Hindlimb muscle (tissue), 1 donor: ENCODE data around the gene STXBP5. TPM values are rescaled to one million over a fixed set of nuclear protein-coding genes. Genes with fewer than 3 reads are reported as not detected.

Source experiments
- DNase-seq: peaks from one replicate; pipeline ENCODE4 v3.0.0-alpha.2; 2013
- polyA plus RNA-seq: library from polyadenylated mRNA; unstranded; fragments of 120-200 nt; gene quantifications from one replicate; pipeline ENCODE4 v1.2.1, GENCODE V29; 2013; ENCODE audit not compliant: insufficient read length

The STXBP5 gene
- polyA plus RNA-seq, 1 donor, result 10.7 TPM

- DNase-seq, result no peak
These were observed 24.4 kb upstream of the STXBP5 start for GRCh38 chr6:147179809-147180208.

GRCh38 chr6:147180926-147181325, 23.3 kb upstream of the STXBP5 start:
- DNase-seq, result no peak

GRCh38 chr6:147184379-147184778, 19.8 kb upstream of the STXBP5 start:
- DNase-seq, result no peak

DNA sequence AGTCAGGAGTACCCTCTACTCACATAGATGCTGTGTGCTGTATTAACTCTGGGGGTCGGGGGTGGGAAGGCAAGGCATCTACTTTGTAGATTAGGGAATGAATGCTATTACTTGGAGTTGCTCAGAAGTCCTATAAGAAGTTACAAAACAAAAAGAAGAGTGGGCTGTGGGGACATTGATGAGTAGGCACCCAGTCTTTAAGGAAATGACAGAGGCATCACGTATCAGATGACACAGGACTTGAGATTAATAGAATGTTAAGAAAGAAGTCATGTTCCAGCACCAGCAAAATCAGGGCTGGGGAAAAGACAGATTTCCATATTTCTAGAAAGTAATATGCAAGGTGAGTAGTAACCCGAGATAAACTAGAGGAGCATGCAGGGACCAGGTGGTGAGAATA, 19.0 kb upstream of the STXBP5 start:
- DNase-seq, result no peak

DNA sequence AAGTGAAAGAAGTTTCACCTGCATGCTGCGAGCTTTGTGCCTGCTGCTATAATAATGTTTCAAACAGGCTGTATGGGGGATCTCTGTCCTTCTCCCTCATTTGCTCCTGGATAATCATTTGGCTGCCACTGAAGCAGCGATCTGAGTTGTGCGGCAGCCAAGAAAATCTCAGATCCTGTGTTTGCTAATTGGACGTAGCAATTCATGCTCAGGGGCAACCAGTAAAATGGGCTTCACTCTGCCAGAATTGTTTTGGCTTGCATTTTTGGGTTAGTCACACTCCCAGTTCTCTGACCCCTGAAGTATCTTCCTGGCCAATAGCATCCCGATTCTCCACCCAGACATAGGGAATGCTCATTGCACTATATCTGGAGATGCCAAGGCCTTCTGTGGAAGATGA, 13.7 kb upstream of the STXBP5 start:
- no peak for DNase-seq

- DNase-seq, result no peak
These were observed 11.8 kb upstream of the STXBP5 start for GRCh38 chr6:147192278-147192911.

GRCh38 chr6:147194652-147195411, 9.4 kb upstream of the STXBP5 start:
- no peak for DNase-seq

DNA sequence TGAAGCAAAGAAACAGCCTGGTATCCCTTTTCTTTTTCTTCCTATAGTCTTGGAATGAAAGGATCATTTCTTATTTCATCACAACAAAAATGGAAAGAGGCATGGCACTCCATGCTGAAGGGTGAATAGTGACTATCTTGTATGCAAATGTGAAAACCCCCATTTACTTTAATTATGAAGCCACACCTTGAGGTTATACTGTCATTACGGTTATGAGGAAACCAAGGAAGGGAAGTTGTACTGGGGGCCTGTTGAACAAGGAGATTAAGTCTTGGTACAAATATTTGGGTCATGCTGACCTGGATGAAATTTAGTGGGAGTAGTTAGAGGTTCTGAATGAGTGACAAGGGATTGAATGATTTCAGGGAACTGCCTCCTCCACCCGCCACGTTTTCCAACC, 8.7 kb upstream of the STXBP5 start:
- no peak for DNase-seq

DNA sequence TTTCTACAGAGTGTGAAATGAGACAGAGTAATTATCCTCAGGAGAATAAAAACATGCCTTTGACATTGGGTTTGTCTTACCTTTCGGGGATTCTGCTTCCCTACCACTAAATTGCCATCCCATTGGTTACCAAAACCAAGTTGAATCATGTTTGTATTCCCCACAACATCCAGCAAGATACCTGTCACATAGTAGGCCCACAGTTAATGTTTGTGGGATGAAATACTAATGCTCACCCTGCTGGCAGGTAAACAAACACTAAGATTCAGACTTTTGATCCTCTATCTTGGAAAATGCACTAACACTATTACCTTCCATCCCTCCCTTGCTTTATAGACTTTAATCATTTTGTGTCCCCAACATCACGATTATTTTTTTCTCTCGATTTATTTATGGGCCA, 8.2 kb upstream of the STXBP5 start:
- no peak for DNase-seq

GRCh38 chr6:147200711-147201110, 3.5 kb upstream of the STXBP5 start:
- DNase-seq, result no peak

DNA sequence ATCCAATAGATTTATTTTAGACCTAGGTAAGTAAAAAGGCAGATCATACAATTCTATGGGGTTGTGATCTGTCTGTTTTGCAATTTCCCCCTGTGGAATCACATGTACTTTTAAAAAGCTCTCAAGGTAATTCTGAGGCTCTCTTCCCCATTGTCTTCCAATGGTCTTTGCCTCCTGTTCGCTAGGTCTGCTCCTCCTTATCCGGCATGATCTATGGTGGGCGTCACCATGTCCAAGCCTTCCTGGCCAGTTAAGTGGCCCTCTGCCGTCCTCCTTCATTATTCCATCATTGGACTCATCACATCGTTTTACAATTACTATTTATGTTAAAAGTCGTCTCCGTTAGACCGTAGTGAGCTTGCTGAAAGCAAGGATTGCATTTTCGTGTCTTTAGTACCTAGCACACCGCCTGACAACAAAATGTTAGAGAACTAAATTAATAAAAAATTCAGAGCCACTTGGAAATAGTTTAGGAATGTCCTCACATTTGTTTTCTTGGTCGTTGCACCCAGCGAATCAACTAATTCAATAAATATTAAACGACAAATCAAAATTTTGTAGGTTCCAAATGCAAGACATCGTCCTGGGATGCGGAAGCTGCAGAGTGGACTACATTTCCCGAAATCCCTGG, 2.2 kb upstream of the STXBP5 start:
- peak; percentile 6 for DNase-seq

- DNase-seq, result peak; percentile 94
These were observed 1.5 kb upstream of the STXBP5 start for GRCh38 chr6:147202516-147203310.

DNA sequence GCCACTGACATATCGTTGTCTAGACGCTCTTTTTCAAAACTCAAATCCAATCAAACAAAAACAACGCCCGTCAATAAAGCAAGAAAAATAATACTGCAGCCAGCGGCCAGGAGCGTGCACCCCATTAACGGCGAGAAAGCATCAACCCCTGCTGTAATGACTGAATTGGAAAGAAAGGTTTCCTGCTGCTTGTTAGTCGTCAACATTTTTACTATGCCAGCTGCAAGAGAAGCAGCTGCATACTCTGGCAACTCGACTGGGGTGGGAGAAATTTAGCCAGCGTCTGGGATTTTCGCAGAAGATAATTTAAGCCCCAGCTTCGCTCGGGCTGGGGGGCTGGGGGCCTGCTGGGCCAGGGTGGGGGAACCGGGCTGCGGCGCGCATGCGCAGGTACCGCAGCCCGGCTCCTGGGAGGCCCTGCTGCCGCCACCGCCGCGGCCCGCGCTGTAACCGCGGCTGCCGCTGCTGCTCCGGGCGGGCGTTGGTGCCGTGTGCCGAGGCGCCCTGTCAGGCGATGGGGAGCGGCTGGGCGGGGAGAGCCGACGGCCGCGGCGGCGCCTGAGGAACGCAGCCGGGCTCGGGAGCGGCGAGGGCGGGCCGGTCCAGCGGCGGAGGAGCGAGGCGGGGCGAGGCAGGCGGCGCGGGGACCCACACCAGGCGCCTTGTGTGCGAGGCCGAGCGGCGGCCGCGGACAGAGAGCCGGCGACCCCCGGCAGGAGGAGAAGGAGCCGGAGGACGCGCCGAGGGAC, 732 bp upstream of the STXBP5 start:
- peak; percentile 79 for DNase-seq

DNA sequence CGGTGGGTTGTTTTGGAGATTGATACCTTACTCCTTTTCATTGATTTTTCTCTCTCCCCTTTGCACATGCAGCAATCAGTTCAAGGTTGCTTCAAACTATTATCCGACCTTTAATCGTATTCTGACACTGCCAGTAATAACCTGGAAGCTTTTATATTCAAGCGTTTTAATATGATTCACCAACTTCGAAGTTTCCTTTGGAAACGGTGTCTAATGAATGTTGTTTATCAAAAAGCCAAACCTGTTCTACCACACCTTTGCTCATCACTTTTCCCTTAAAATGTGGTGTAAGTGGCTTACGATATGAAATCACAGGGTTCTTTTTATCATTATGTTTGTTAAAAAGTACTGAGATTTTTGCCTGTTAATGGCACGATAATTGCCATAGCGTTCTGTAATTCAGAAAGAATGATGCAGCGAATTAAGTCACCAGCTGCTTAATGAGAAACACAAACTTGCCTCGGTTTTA, 660 bp downstream of the STXBP5 start:
- DNase-seq, result no peak

DNA sequence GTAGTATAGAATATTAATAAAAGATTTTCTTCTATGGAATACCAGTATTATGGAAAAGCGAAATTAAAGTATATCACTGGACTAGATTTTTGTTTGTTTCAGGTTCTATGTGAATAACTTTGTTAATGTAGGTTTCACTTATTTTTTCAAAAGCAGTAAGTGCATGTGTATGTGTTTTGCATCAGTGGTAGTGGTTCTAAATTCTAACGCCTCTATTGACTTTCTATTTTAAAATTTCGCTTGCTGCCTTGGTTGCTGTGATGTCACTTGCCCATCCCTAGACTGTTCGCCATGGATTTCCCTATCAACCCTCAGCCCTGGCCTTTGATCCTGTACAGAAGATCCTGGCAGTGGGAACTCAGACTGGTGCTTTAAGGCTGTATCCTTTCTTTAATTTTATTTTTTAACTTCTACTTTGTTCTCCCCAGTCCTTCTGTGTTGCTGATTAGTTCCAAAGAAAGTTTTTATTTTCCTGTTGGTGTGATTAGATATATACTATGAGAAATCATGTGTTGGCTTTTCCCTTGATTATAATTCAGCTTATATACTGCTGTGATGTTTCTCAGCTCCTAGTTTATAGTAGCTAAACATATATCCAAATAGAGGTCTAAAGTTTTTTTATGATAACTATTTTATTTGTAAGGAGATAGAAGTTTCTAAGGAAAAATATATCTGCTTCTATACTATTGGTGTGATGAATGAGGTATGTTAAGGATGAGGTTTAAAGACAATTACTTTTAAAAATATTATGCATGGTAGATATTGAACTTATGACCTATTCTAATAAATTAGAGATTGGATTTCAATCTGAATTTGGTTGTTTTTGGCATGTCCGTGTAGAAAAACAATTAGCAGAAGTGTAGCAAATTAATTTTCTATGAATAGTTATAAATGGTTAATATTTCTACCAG, 1.7 kb downstream of the STXBP5 start:
- DNase-seq, result no peak

DNA sequence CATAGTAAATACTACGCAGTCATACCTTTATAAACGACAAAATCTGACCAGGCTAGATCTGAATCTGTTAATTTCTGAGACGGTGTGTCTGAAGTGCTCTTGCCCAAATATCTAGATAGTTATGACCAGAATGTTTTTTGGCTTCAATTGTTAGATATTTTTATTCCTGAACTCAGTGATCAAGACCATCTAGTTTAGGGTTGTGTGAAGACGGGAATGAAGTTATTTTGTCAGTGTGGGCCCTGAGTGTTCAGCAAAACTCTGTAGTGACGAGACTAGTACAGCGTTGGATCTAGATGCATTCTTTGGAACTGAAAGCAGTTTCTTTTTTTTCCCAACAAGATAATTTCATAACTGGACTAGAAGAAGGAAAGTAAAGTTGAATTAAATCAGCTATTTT, 3.1 kb downstream of the STXBP5 start:
- no peak for DNase-seq

DNA sequence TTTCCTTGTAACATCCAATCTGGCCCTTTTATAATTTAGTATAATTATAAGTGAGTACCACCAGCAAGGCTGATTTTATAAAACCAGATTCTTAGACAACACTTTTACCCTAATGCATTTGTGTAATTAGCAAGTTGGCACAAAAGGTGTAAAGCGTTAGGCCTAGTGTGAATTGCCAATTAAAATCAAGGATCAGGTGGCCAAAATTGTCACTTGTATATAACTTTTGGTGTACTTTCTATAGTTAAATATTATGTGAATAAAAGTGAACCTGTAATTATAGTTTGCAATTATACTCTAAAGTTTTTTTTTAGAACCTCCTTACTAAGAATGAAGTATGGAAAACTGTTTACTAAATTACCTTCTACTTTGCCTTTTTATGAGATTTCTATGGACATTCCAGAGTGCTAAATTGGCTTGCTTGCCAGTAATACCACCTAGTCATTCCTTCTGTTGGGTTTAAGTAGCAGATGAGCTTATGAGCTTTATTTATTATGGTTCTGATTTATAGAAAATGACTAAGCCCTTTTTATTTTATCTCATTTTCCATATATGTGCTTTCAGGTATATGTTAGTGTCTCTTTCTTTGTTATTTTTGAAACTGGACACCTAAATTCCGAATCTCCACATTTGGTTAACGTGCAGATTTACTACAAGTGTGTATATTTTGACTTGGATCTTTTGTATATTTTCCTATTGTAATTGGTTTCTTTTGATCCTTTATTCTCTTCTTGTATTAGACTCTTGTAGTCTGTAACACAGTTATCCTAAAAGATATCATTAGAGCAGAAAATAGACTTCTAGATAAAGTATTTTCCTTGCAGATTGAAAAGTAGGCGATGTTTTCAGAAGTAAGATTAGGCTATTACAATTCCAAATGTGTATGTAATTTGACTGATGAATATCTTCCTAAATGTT, 3.9 kb downstream of the STXBP5 start:
- DNase-seq, result no peak

DNA sequence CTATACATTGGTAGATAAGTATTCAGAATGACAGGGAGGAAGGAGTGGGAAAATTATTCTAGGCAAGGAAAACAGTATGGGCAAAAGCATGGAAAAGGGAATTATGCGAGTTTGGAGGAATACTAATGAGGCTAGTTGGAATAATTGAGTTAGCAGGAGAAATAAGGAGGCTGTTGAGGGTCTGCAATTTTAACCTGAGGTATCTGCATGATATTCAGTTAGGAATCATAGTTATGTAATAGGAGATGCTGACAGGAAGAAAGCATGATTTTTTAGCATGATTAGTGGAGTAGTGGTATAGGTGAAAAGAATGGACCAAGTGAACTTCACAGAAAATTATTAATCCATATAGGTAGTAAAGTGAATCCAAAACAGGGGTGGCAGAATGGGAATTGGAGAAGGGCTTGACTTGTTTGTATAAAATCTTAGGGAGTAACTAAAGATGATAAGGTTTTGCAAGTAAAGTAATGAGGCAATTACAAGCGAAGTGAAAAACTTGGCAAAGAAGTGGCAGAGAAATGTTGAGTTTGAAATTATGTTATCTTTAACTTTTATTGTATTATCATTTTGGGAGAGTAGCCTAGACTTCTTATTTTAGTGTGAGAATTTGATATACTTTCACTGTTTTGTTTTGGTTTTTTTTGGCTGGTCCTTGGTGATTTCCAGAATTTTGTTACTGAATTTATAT, 5.7 kb downstream of the STXBP5 start:
- DNase-seq, result no peak

DNA sequence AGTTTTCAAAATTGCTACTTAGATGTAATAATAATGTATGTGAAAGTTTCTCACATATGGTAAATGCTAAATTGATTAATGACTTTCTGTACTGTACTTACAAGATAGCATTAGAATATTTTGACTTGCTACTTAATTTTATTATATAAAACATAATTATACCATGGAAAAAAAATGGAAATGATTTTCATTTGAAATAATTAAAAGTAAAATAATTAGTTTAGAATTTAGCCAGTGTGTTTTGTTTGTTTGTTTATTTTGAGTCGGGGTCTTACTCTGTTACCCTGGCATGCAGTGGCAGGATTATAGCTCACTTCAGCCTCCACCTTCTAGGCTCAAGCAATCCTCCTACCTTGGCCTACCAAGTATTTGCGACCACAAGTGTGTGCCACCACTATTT, 7.1 kb downstream of the STXBP5 start:
- no peak for DNase-seq
